ENCODE data around the gene CYP39A1. TPM values are rescaled to one million over a fixed set of nuclear protein-coding genes. Genes with fewer than 3 reads are reported as not detected.

CYP39A1 gene
- total and polyA plus RNA-seq, 9 of the 15 experiments (the other 6 are each of a cell fraction or from before 2014, with no cell fraction given), result not detected

- TF ChIP-seq PREB (CRISPR knock-in tag; IDR thresholded peaks at IDR 0.05) (0 out of 2 replicates have a peak, but pooled peaks have one; percentile 38), SMARCB1 (IDR thresholded peaks at IDR 0.05; ENCODE audit: insufficient read length, low read depth) (no peak), TCF15 (CRISPR knock-in tag; IDR thresholded peaks at IDR 0.05) (no peak), NRF1 (conservative IDR thresholded peaks at IDR 0.05 in 1 of 2, IDR thresholded peaks at IDR 0.05 in 1 of 2) (peak; percentile 71 to 74), ZBTB40 (IDR thresholded peaks at IDR 0.05) (no peak), ZBTB40 (CRISPR knock-in tag; IDR thresholded peaks at IDR 0.05) (no peak)
- TF ChIP-seq, protein P1, sequence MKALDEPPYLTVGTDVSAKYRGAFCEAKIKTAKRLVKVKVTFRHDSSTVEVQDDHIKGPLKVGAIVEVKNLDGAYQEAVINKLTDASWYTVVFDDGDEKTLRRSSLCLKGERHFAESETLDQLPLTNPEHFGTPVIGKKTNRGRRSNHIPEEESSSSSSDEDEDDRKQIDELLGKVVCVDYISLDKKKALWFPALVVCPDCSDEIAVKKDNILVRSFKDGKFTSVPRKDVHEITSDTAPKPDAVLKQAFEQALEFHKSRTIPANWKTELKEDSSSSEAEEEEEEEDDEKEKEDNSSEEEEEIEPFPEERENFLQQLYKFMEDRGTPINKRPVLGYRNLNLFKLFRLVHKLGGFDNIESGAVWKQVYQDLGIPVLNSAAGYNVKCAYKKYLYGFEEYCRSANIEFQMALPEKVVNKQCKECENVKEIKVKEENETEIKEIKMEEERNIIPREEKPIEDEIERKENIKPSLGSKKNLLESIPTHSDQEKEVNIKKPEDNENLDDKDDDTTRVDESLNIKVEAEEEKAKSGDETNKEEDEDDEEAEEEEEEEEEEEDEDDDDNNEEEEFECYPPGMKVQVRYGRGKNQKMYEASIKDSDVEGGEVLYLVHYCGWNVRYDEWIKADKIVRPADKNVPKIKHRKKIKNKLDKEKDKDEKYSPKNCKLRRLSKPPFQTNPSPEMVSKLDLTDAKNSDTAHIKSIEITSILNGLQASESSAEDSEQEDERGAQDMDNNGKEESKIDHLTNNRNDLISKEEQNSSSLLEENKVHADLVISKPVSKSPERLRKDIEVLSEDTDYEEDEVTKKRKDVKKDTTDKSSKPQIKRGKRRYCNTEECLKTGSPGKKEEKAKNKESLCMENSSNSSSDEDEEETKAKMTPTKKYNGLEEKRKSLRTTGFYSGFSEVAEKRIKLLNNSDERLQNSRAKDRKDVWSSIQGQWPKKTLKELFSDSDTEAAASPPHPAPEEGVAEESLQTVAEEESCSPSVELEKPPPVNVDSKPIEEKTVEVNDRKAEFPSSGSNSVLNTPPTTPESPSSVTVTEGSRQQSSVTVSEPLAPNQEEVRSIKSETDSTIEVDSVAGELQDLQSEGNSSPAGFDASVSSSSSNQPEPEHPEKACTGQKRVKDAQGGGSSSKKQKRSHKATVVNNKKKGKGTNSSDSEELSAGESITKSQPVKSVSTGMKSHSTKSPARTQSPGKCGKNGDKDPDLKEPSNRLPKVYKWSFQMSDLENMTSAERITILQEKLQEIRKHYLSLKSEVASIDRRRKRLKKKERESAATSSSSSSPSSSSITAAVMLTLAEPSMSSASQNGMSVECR (CRISPR knock-in tag; IDR thresholded peaks at IDR 0.05), result no peak
Observed at GRCh38 chr6:46652603-46653438, at the start of gene CYP39A1, which contains the start of gene SLC25A27 (continued).

Data from K562 (cell line).